Omental fat pad (tissue), 4 donors: Measurements from ENCODE around the gene SLC26A9. TPM values are rescaled to one million over a fixed set of nuclear protein-coding genes. Genes with fewer than 3 reads are reported as not detected.
A peak's percentile ranks its signal among the peaks of the same experiment; 100 is the strongest.

ENCODE experiments used
- ATAC-seq: fragments of 150-250 bp; one replicate; pipeline ENCODE4 v1.9.1; 2016; ENCODE audit warnings: mild to moderate bottlenecking, moderate library complexity; ENCODE audit not compliant: low FRiP score
- DNase-seq: peaks from one replicate; pipeline ENCODE4 v3.0.0-alpha.2; 2019; ENCODE audit warnings: low spot score
- total RNA-seq, 4 donors: library from RNA; depleted of rRNA; stranded (reverse); fragments of >200 nt; gene quantifications; one replicate each; pipeline ENCODE4 v1.1.0, GENCODE V29; 2016
- TF ChIP-seq, protein P1 (sequence below), 3 donors: fragments of 450-650 bp; IDR thresholded peaks; one replicate each; pipeline ENCODE4 v1.5.1; 2016 to 2017; ENCODE audit warnings: antibody characterized with exemption in 3 of 3, mild to moderate bottlenecking in 3 of 3, moderate library complexity in 2 of 3

SLC26A9 gene
- total RNA-seq, 4 donors from 2014 or later: 0.24 to 0.37 TPM; not detected in 2

DNA sequence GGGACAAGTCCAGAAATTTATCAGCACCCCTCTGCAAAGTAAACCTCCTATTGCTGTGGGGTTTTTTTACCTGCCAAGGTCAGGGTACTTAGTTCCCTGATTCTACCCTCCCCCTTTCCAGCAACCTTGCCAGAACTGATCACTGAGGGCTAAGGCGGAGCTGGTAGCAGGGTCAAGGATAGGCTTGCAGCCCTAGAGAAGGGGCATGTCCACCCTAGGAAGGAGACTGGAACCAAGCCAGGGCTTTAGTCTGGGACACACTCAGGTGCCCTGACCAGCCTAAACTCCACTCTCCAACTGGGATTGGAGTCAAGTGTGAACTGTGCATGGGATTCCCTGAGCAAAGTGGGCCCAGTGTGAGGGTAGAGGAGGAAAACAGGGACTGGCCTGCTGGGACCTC lies 6.5 kb upstream of the SLC26A9 start:
- DNase-seq: no peak
- ATAC-seq: no peak
- TF ChIP-seq, protein P1, sequence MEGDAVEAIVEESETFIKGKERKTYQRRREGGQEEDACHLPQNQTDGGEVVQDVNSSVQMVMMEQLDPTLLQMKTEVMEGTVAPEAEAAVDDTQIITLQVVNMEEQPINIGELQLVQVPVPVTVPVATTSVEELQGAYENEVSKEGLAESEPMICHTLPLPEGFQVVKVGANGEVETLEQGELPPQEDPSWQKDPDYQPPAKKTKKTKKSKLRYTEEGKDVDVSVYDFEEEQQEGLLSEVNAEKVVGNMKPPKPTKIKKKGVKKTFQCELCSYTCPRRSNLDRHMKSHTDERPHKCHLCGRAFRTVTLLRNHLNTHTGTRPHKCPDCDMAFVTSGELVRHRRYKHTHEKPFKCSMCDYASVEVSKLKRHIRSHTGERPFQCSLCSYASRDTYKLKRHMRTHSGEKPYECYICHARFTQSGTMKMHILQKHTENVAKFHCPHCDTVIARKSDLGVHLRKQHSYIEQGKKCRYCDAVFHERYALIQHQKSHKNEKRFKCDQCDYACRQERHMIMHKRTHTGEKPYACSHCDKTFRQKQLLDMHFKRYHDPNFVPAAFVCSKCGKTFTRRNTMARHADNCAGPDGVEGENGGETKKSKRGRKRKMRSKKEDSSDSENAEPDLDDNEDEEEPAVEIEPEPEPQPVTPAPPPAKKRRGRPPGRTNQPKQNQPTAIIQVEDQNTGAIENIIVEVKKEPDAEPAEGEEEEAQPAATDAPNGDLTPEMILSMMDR (IDR thresholded peaks at IDR 0.05): no peak

DNA sequence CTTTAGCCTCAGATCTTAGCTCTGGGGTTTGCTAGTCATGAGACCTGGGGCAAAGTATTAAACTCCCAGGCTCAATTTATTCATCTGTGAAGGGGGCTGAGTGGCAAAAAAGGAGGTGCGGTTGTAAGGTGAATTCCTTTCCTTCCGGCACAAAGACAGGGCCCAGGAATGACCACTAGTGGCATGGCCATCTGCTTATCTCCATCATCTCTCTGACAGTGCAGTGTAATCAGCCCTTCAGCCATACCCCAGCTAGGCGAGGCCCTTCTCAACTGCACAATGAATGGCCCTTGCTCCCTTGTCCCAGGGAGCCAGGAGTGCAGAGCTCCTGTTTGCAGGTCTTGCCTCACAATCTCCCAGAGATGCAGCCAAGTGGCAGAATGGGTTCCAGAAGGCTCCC lies 5.6 kb upstream of the SLC26A9 start:
- DNase-seq (no peak), ATAC-seq (no peak)
- TF ChIP-seq, protein P1 (IDR thresholded peaks at IDR 0.05): no peak

DNA sequence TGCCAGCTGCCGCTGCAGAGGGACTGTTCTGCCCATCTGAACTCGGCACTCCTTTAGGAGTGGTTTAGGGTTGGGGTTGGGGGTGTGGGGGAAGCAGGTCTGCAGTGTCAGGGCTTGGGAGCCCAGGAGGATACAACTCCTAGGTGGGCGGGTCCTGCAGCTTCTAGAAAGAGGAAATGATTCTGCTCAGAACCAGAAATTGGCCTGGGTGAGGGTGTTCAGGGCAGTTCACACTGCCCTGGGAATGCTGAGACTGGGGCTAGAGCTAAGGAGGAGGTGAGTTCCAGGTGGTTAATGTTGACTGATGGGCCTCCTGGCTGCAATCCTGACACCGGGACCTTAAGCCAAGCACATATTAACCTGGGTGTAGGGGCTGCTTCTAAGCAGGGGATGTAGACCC lies 4.8 kb upstream of the SLC26A9 start:
- no peak for DNase-seq
- TF ChIP-seq, protein P1 (IDR thresholded peaks at IDR 0.05): no peak
- ATAC-seq: no peak

DNA sequence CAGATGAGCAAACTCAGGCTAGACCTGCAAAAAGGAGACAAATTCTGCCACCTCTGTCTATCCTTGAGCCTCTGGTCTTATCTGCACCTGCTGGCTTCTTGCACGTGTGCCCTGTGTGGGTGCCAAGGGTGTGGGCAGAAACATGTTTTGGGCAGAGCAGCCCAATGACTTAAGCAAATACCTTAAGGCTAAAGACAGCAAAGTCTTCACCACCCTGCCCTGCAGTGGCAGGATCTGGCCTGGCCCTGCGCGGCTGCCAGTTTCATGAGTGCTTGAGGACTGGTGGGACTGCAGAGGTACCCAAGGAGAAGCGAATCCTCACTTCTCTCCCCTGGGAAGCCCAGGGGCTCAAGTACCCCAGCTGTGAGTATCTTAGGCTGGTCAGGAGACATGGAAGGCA lies 3.8 kb upstream of the SLC26A9 start:
- DNase-seq: no peak
- TF ChIP-seq, protein P1 (IDR thresholded peaks at IDR 0.05): no peak
- ATAC-seq: no peak

DNA sequence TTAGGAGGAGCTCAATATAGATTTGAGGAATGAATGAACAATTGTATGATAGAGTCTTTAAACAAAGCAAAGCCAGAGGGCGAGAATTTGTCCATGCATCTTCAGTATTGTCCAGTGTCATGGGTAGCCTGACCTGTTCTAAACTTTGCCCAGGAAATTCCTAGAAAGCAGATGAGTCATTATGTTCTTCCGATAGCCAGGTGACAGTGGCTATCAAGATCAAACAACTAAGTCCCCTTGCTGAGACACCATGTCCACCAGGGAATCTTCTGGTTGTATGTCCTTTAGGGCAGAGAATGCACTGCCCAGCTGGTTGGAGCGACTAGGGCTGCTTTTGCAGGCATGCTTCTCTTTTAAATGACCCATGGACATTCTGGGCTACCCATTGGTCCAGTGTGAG lies 1.8 kb upstream of the SLC26A9 start:
- DNase-seq (no peak), ATAC-seq (no peak)
- TF ChIP-seq, protein P1 (IDR thresholded peaks at IDR 0.05): no peak

DNA sequence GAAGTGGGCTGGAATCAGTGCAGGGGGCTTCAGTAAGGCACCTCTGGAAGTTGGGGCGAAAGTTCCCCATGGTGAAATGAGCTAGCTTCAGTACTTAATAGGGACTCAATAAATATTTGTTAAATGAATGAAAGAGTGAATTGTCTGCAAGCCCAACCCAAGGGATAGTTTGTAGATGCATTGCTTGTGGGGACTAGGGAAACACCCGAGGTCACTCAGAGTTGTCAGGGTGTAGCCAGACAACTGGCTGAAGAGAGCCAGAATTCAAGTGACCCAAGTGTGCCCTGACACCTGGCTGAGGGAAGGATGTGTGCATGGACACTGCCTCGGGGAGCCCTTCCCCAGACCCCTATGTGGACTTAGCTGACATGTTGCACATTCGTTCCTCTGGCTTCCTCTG lies 1.3 kb upstream of the SLC26A9 start:
- DNase-seq: no peak
- TF ChIP-seq, protein P1 (IDR thresholded peaks at IDR 0.05): no peak
- no peak for ATAC-seq

DNA sequence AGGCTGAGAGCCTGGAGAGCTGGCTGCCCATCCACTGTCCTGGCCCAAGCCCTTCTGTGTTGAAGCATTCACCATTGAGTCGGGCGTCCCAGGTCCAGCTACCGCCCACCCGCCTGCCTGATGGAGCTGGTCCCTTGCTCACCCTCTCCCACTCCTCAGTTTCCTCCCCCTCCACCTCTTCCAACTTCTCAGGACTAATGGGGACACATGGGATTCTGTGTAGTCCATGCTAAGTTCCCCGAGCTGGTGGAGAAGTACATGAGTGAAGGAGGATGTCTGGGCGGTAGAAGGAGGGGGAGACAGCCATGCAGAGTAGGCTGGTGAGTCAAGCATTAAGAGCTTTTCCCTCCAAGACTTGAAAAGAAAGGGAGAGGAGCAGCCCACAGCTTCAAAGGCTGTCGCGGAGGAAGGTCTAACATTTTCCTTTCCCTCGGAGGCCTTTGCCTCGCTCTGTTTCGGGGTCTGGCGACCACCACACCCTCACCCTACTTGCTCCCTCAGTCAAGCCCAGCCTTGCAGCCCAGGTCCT lies 561 bp downstream of the SLC26A9 start:
- ATAC-seq (peak; percentile 38), DNase-seq (no peak)
- TF ChIP-seq, protein P1 (IDR thresholded peaks at IDR 0.05): no peak
